HEK293T (cell line): ENCODE results near the gene GLUD2.
"Not testable (repeated sequence)": the region's sequence is repeated elsewhere in the genome, so short reads cannot be mapped to it uniquely, and the experiment has no call there.

ENCODE experiments used
- CTCF ChIA-PET: fragments of 350-600 bp; formaldehyde crosslinking; extraction: SDS; loops from one replicate; lab custom pipeline; 2021; ENCODE audit warnings: antibody characterized with exemption, inconsistent platforms; lab: Yijun Ruan, JAX
- POLR2A ChIA-PET: fragments of 350-600 bp; formaldehyde crosslinking; extraction: SDS; loops from one replicate; lab custom pipeline; 2020; ENCODE audit warnings: antibody characterized with exemption, inconsistent platforms; lab: Yijun Ruan, JAX
- DNase-seq: peaks from one replicate; pipeline ENCODE4 v3.0.0; 2012; ENCODE audit warnings: mixed read lengths; ENCODE audit errors: extremely low spot score
- ARNT ChIP-seq: fragments of 450-650 bp; IDR thresholded peaks from 2 replicates; pipeline ENCODE4 v1.6.1; 2017; ENCODE audit warnings: mild to moderate bottlenecking
- BHLHE40 ChIP-seq: fragments of 450-650 bp; IDR thresholded peaks from 2 replicates; pipeline ENCODE4 v1.6.1; 2016; ENCODE audit warnings: mild to moderate bottlenecking, moderate library complexity, borderline replicate concordance
- CTBP1 ChIP-seq: fragments of 450-650 bp; IDR thresholded peaks from 2 replicates; pipeline ENCODE4 v1.6.1; 2016; ENCODE audit warnings: borderline replicate concordance
- ELF4 ChIP-seq: fragments of 450-650 bp; IDR thresholded peaks from 2 replicates; pipeline ENCODE4 v1.6.1; 2017; ENCODE audit warnings: antibody characterized with exemption
- FOXA1 ChIP-seq: fragments of 450-650 bp; IDR thresholded peaks from 2 replicates; pipeline ENCODE4 v1.6.1; 2016; ENCODE audit warnings: mild to moderate bottlenecking
- FOXK2 ChIP-seq: fragments of 450-650 bp; IDR thresholded peaks from 2 replicates; pipeline ENCODE4 v1.6.1; 2016; ENCODE audit warnings: mild to moderate bottlenecking
- FOXM1 ChIP-seq: fragments of 450-650 bp; IDR thresholded peaks from 2 replicates; pipeline ENCODE4 v1.6.1; 2017; ENCODE audit warnings: mild to moderate bottlenecking, borderline replicate concordance
- HDGF ChIP-seq: fragments of 450-650 bp; IDR thresholded peaks from 2 replicates; pipeline ENCODE4 v1.6.1; 2017; ENCODE audit warnings: antibody characterized with exemption, borderline replicate concordance
- L3MBTL2 ChIP-seq: fragments of 450-650 bp; conservative IDR thresholded peaks from 2 replicates; pipeline ENCODE4 v1.6.1; 2016; ENCODE audit warnings: mild to moderate bottlenecking
- LEF1 ChIP-seq: fragments of 450-650 bp; IDR thresholded peaks from 2 replicates; pipeline ENCODE4 v1.6.1; 2017; ENCODE audit warnings: mild to moderate bottlenecking, borderline replicate concordance
- NFRKB ChIP-seq: fragments of 450-650 bp; IDR thresholded peaks from 2 replicates; pipeline ENCODE4 v1.6.1; 2016; ENCODE audit warnings: mild to moderate bottlenecking, moderate library complexity
- PKNOX1 ChIP-seq: fragments of 450-650 bp; IDR thresholded peaks from 2 replicates; pipeline ENCODE4 v1.6.1; 2016
- SP1 ChIP-seq: fragments of 450-650 bp; IDR thresholded peaks from 2 replicates; pipeline ENCODE4 v1.6.1; 2017
- SUZ12 ChIP-seq: fragments of 450-650 bp; IDR thresholded peaks from 2 replicates; pipeline ENCODE4 v1.6.1; 2016; ENCODE audit warnings: mild to moderate bottlenecking
- TARDBP ChIP-seq: fragments of 450-650 bp; IDR thresholded peaks from 2 replicates; pipeline ENCODE4 v1.6.1; 2016
- ZNF384 ChIP-seq: fragments of 450-650 bp; IDR thresholded peaks from 2 replicates; pipeline ENCODE4 v1.6.1; 2016

Gene GLUD2

GRCh38 chrX:121036951-121037350 is 10.5 kb upstream of the GLUD2 start:
- ChIA-PET POLR2A (no interaction called here), CTCF (no interaction called here)
- TF ChIP-seq BHLHE40, result no peak
- TF ChIP-seq LEF1, result no peak
- no peak for TF ChIP-seq SUZ12
- no peak for TF ChIP-seq L3MBTL2
- no peak for TF ChIP-seq ARNT
- no peak for TF ChIP-seq FOXA1
- no peak for TF ChIP-seq ELF4
- TF ChIP-seq CTBP1, result no peak
- TF ChIP-seq HDGF, result no peak
- TF ChIP-seq FOXM1, result no peak
- no peak for TF ChIP-seq FOXK2
- TF ChIP-seq ZNF384, result no peak
- TF ChIP-seq SP1, result no peak

GRCh38 chrX:121050781-121051180 is 3.4 kb downstream of the GLUD2 start:
- TF ChIP-seq FOXM1 (no peak), ZNF384 (no peak), TARDBP (no peak), SP1 (no peak), L3MBTL2 (no peak), NFRKB (no peak), FOXA1 (no peak), ARNT (no peak), BHLHE40 (no peak), SUZ12 (no peak), PKNOX1 (no peak), HDGF (no peak), FOXK2 (no peak), CTBP1 (no peak), ELF4 (no peak), LEF1 (no peak)
- DNase-seq, result no peak
- POLR2A ChIA-PET, result no interaction called here
- CTCF ChIA-PET, result no interaction called here

More at GRCh38 chrX:121036951-121037350, 10.5 kb upstream of the GLUD2 start:
- DNase-seq, result no peak

GRCh38 chrX:121052122-121052521 is 4.7 kb downstream of the GLUD2 start:
- ChIA-PET CTCF (no interaction called here), POLR2A (no interaction called here)

GRCh38 chrX:121062289-121062688 is 14.9 kb downstream of the GLUD2 start:
- no peak for DNase-seq
- ChIA-PET POLR2A (no interaction called here), CTCF (no interaction called here)
- no peak for TF ChIP-seq ELF4
- TF ChIP-seq SP1, result no peak
- no peak for TF ChIP-seq HDGF
- no peak for TF ChIP-seq ZNF384
- TF ChIP-seq BHLHE40, result no peak
- TF ChIP-seq PKNOX1, result no peak
- TF ChIP-seq FOXM1, result no peak
- no peak for TF ChIP-seq LEF1
- TF ChIP-seq FOXK2, result no peak
- TF ChIP-seq ARNT, result no peak
- TF ChIP-seq SUZ12, result no peak
- no peak for TF ChIP-seq TARDBP
- TF ChIP-seq CTBP1, result no peak
- TF ChIP-seq FOXA1, result no peak

More at GRCh38 chrX:121052122-121052521, 4.7 kb downstream of the GLUD2 start:
- DNase-seq, result no peak
- no peak for TF ChIP-seq TARDBP
- TF ChIP-seq L3MBTL2, result no peak
- no peak for TF ChIP-seq HDGF
- TF ChIP-seq ELF4, result no peak
- no peak for TF ChIP-seq CTBP1
- no peak for TF ChIP-seq LEF1

GRCh38 chrX:121064579-121064978 is 17.2 kb downstream of the GLUD2 start:
- DNase-seq, result no peak
- ChIA-PET CTCF (no interaction called here), POLR2A (no interaction called here)
- no peak for TF ChIP-seq NFRKB
- no peak for TF ChIP-seq PKNOX1
- TF ChIP-seq SP1, result no peak
- no peak for TF ChIP-seq CTBP1
- no peak for TF ChIP-seq HDGF
- TF ChIP-seq ELF4, result no peak
- no peak for TF ChIP-seq LEF1
- TF ChIP-seq BHLHE40, result no peak
- TF ChIP-seq ARNT, result no peak
- no peak for TF ChIP-seq FOXA1
- TF ChIP-seq TARDBP, result no peak
- TF ChIP-seq ZNF384, result no peak
- no peak for TF ChIP-seq SUZ12
- TF ChIP-seq FOXK2, result no peak
- TF ChIP-seq L3MBTL2, result no peak
- TF ChIP-seq FOXM1, result no peak

- POLR2A ChIA-PET, DNase-seq, CTCF ChIA-PET: not testable (repeated sequence)
Observed at GRCh38 chrX:121084247-121084646, 36.8 kb downstream of the GLUD2 start.
